GM12872 (cell line): Measurements from ENCODE around the gene SLC4A4.

Experiments used
- CTCF ChIP-seq: IDR thresholded peaks from 3 replicates; pipeline ENCODE4 v1.5.1; 2011; ENCODE audit warnings: low read depth, mild to moderate bottlenecking, low read length, moderate library complexity; ENCODE audit not compliant: insufficient read depth

The SLC4A4 gene

GRCh38 chr4:71553605-71554004 lies 214.8 kb downstream of the SLC4A4 start:
- TF ChIP-seq CTCF = peak; percentile 52

- no peak for TF ChIP-seq CTCF
Measured at GRCh38 chr4:71554025-71554424, 215.2 kb downstream of the SLC4A4 start.

DNA sequence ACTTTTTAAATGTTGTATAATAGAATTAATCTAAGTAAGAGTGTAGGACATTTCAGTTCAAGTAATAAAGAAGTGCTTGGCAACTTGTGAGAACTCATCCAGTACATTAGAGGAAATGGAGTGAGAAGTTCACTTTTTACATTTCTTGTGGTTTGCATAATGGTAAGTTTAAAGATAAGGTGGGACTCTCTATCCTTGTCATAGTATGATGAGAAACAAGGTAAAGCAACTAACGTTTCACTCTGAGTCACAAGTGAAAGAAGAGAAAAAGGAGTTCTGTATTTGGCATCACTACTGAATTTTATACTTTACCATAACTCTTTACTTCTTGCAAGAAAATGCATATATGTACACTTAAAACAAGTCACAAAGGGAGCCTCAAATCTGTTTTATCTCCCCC lies 219.4 kb downstream of the SLC4A4 start:
- TF ChIP-seq CTCF = no peak

GRCh38 chr4:71559957-71560571 lies 221.2 kb downstream of the SLC4A4 start:
- no peak for TF ChIP-seq CTCF

- TF ChIP-seq CTCF = no peak
Measured at GRCh38 chr4:71564775-71565174, 226.0 kb downstream of the SLC4A4 start.

DNA sequence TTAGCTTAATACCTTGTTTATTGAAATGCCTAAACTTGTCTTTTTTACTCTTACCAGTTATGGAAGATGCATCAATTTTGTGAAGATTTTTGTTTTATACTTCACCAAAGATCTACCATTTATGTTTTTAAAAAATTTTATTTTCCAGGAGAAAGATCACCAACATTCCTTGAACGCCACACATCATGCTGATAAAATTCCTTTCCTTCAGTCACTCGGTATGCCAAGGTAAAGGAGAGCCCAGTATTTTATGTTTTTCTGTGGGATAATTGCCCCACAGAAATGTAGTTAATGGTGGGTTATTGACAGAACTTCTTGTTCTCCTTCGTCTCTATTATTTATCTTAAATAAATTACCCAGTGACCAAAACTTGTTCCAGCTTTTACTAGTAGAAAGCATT lies 228.0 kb downstream of the SLC4A4 start:
- TF ChIP-seq CTCF = no peak

DNA sequence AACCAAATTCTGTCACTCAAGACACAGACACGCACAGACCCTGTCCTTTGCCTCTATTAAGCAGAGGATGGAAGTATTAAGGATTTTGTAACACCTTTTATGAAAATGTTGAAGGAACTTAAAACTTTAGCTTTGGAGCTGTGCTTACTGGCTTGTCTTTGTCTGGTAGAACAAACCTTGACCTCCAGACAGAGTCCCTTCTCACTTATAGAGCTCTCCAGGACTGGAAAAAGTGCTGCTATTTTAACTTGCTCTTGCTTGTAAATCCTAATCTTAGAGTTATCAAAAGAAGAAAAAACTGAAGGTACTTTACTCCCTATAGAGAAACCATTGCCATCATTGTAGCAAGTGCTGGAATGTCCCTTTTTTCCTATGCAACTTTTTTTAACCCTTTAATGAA lies 229.3 kb downstream of the SLC4A4 start:
- TF ChIP-seq CTCF = no peak
